ENCODE data around the gene PEAK3.

- TF ChIP-seq POLR2AphosphoS5 (IDR thresholded peaks at IDR 0.05; ENCODE audit: insufficient read depth in 1 of 2, low read depth in 1 of 2): no peak
- no peak for TF ChIP-seq CTCF (IDR thresholded peaks at IDR 0.05)
- no peak for TF ChIP-seq POLR2A (IDR thresholded peaks at IDR 0.05)
Measured at GRCh38 chr19:2232286-2233151, 49.5 kb downstream of the PEAK3 start.
